Stimulated activated CD8-positive, alpha-beta memory T cell treated with anti-CD3 and anti-CD28 coated beads, Interleukin-4, amount 100 ng/mL, for 4 hours (primary cell): ENCODE data around the gene NOL6.
"Not testable (repeated sequence)": the region's sequence is repeated elsewhere in the genome, so short reads cannot be mapped to it uniquely, and the experiment has no call there.

Source experiments
- DNase-seq, 2 donors: peaks; one replicate each; pipeline ENCODE4 v3.0.0-alpha.2; 2020; ENCODE audit warnings: low read depth in 2 of 2, low spot score in 1 of 2

NOL6 gene

GRCh38 chr9:33472171-33472880 lies 1.4 kb downstream of the NOL6 start:
- DNase-seq = no peak

GRCh38 chr9:33471361-33471760 lies 2.4 kb downstream of the NOL6 start:
- DNase-seq = no peak

GRCh38 chr9:33469891-33470290 lies 3.8 kb downstream of the NOL6 start:
- DNase-seq = no peak

- no peak for DNase-seq
These were observed 4.7 kb downstream of the NOL6 start for GRCh38 chr9:33468797-33469621.

GRCh38 chr9:33468215-33468730 lies 5.5 kb downstream of the NOL6 start:
- no peak for DNase-seq

- no peak for DNase-seq
These were observed 6.2 kb downstream of the NOL6 start for GRCh38 chr9:33467526-33467925.

GRCh38 chr9:33466565-33467495 lies 6.9 kb downstream of the NOL6 start:
- DNase-seq = peak in 1 of 2 donors; percentile 57

- DNase-seq = no peak
These were observed 7.8 kb downstream of the NOL6 start for GRCh38 chr9:33465596-33466564.

GRCh38 chr9:33465096-33465495 lies 8.6 kb downstream of the NOL6 start:
- no peak for DNase-seq

- DNase-seq = no peak
These were observed 9.6 kb downstream of the NOL6 start for GRCh38 chr9:33464045-33464636.

- DNase-seq = no peak
These were observed 10.6 kb downstream of the NOL6 start for GRCh38 chr9:33463151-33463550.

GRCh38 chr9:33461492-33461891 lies 12.2 kb downstream of the NOL6 start:
- no peak for DNase-seq

GRCh38 chr9:33460854-33461253 lies 12.9 kb downstream of the NOL6 start:
- DNase-seq = no peak

- DNase-seq = no peak
These were observed 14.6 kb downstream of the NOL6 start for GRCh38 chr9:33459115-33459514.

- DNase-seq = peak; percentile 43 to 59
These were observed 15.3 kb downstream of the NOL6 start for GRCh38 chr9:33458444-33458843.

- no peak for DNase-seq
These were observed 17.8 kb downstream of the NOL6 start for GRCh38 chr9:33455945-33456344.

GRCh38 chr9:33455456-33455855 lies 18.3 kb downstream of the NOL6 start:
- DNase-seq = not testable (repeated sequence)

GRCh38 chr9:33454661-33455026 lies 19.1 kb downstream of the NOL6 start:
- not testable (repeated sequence) for DNase-seq

- no peak for DNase-seq
These were observed 19.6 kb downstream of the NOL6 start for GRCh38 chr9:33453999-33454660.
